H1 (cell line): ENCODE results near the gene LAT. TPM values are rescaled to one million over a fixed set of nuclear protein-coding genes. Genes with fewer than 3 reads are reported as not detected.

Source experiments
- CTCF ChIA-PET: fragments of 300-600 bp; sonication (Branson Sonifier 250); formaldehyde crosslinking; loops from one replicate; lab custom pipeline; 2021; ENCODE audit not compliant: partially characterized antibody; lab: Charles Lee
- POLR2A ChIA-PET: fragments of 300-600 bp; sonication (Branson Sonifier 250); formaldehyde crosslinking; loops from one replicate; lab custom pipeline; 2021; ENCODE audit warnings: inconsistent platforms; ENCODE audit not compliant: partially characterized antibody; lab: Charles Lee
- DNase-seq, 2 experiments: peaks; one replicate each; pipeline versions ENCODE4 v3.0.0 to v3.0.0-alpha.2; 2010 to 2022; ENCODE audit warnings: low spot score in 2 of 2, low read depth in 1 of 2, mixed read lengths in 1 of 2
- FAIRE-seq: peaks from 2 replicates; lab custom pipeline; 2011; peaks lifted over from hg19 to GRCh38; lab: Jason Lieb, UNC
- H2AFZ ChIP-seq: 2 replicates; pipeline ENCODE4 v1.8.1; 2012; ENCODE audit warnings: low read length, inconsistent platforms
- H2AK5ac ChIP-seq: 2 replicates; pipeline ENCODE4 v1.6.1; 2013; ENCODE audit warnings: low read depth, low read length
- H2BK120ac ChIP-seq: replicated peaks from 2 replicates; pipeline ENCODE3; 2013; ENCODE audit warnings: low read depth, low read length, inconsistent platforms
- H2BK12ac ChIP-seq: 2 replicates; pipeline ENCODE4 v1.6.1; 2013; ENCODE audit warnings: low read depth, low read length
- H2BK15ac ChIP-seq: 2 replicates; pipeline ENCODE4 v1.6.1; 2013; ENCODE audit warnings: low read length
- H2BK20ac ChIP-seq: 2 replicates; pipeline ENCODE4 v1.6.1; 2013; ENCODE audit warnings: low read length
- H2BK5ac ChIP-seq: 2 replicates; pipeline ENCODE4 v1.6.1; 2013; ENCODE audit warnings: low read depth, low read length
- H3K14ac ChIP-seq: 2 replicates; pipeline ENCODE4 v1.6.1; 2013; ENCODE audit warnings: inconsistent platforms; ENCODE audit not compliant: insufficient read length
- H3K18ac ChIP-seq: 2 replicates; pipeline ENCODE4 v1.6.1; 2013; ENCODE audit warnings: low read length; ENCODE audit errors: extremely low read depth
- H3K23ac ChIP-seq: 2 replicates; pipeline ENCODE4 v1.6.1; 2013; ENCODE audit warnings: inconsistent platforms; ENCODE audit not compliant: insufficient read length
- H3K23me2 ChIP-seq: 2 replicates; pipeline ENCODE4 v1.6.1; 2013; ENCODE audit warnings: low read depth, low read length
- H3K27ac ChIP-seq: 2 replicates; pipeline ENCODE4 v1.6.1; 2011; ENCODE audit warnings: low read depth, low read length, inconsistent platforms
- H3K27me3 ChIP-seq, 4 experiments: replicated peaks in 1 of 4; 1 replicate in 1 of 4; 2 replicates in 3 of 4; pipeline versions ENCODE4 v1.6.1 to v1.8.1; 2011 to 2013; ENCODE audit warnings: low read length in 3 of 4, mild to moderate bottlenecking in 3 of 4, inconsistent platforms in 2 of 4, mixed read lengths in 2 of 4, moderate library complexity in 1 of 4; ENCODE audit not compliant: control insufficient read depth in 3 of 4, insufficient read depth in 3 of 4; ENCODE audit errors: extremely low read depth in 1 of 4
- H3K36me3 ChIP-seq, 4 experiments: 2 replicates each; pipeline versions ENCODE4 v1.6.1 to v1.8.1; 2011 to 2013; ENCODE audit warnings: mild to moderate bottlenecking in 4 of 4, low read length in 3 of 4, moderate library complexity in 2 of 4, control low read depth in 1 of 4, inconsistent platforms in 1 of 4; ENCODE audit not compliant: insufficient read depth in 4 of 4, control insufficient read depth in 2 of 4
- H3K4ac ChIP-seq: replicated peaks from 2 replicates; pipeline ENCODE3; 2013; ENCODE audit warnings: low read length, low read depth, mixed read lengths, inconsistent platforms; ENCODE audit not compliant: insufficient read length
- H3K4me1 ChIP-seq, 4 experiments: replicated peaks in 1 of 4; 1 replicate in 1 of 4; 2 replicates in 3 of 4; pipeline versions ENCODE4 v1.6.1 to v1.8.1; 2011 to 2013; ENCODE audit warnings: low read length in 3 of 4, inconsistent platforms in 2 of 4, mixed read lengths in 1 of 4; ENCODE audit not compliant: insufficient read depth in 4 of 4, control insufficient read depth in 3 of 4
- H3K4me2 ChIP-seq, 2 experiments: 2 replicates each; pipeline versions ENCODE4 v1.6.1 to v1.8.1; 2011 to 2013; ENCODE audit warnings: low read depth in 2 of 2, low read length in 2 of 2, control low read depth in 1 of 2, inconsistent platforms in 1 of 2, mild to moderate bottlenecking in 1 of 2; ENCODE audit not compliant: insufficient read depth in 1 of 2
- H3K4me3 ChIP-seq, 4 experiments: fragments of 200-600, 300-600 bp in 1 of 4; sonication (generic), shearing (Covaris generic), sonication (Bioruptor Twin) in 1 of 4; 2 replicates each; pipeline versions ENCODE4 v1.5.1 to v1.8.1; 2011 to 2016; ENCODE audit warnings: low read length in 4 of 4, low read depth in 3 of 4, control low read depth in 2 of 4, inconsistent platforms in 2 of 4, mild to moderate bottlenecking in 2 of 4, mixed read lengths in 1 of 4, moderate library complexity in 1 of 4; ENCODE audit not compliant: insufficient read depth in 2 of 4; ENCODE audit errors: extremely low read depth in 1 of 4
- H3K56ac ChIP-seq: replicated peaks from 2 replicates; pipeline ENCODE3; 2013; ENCODE audit warnings: low read depth, mild to moderate bottlenecking, mixed read lengths, low read length, inconsistent platforms; ENCODE audit not compliant: insufficient read length
- H3K79me1 ChIP-seq: 2 replicates; pipeline ENCODE4 v1.6.1; 2013; ENCODE audit warnings: low read depth, low read length, control low read depth
- H3K79me2 ChIP-seq, 2 experiments: 2 replicates each; pipeline versions ENCODE4 v1.6.1 to v1.8.1; 2012 to 2013; ENCODE audit warnings: low read length in 2 of 2, mild to moderate bottlenecking in 2 of 2, inconsistent platforms in 1 of 2; ENCODE audit not compliant: insufficient read depth in 2 of 2, control insufficient read depth in 1 of 2
- H3K9ac ChIP-seq, 4 experiments: replicated peaks in 1 of 4; 1 replicate in 1 of 4; 2 replicates in 3 of 4; pipeline versions ENCODE4 v1.6.1 to v1.8.1; 2011 to 2013; ENCODE audit warnings: low read depth in 3 of 4, low read length in 3 of 4, control low read depth in 2 of 4, mild to moderate bottlenecking in 2 of 4, moderate library complexity in 2 of 4, inconsistent platforms in 1 of 4; ENCODE audit errors: extremely low read depth in 1 of 4
- H3K9me3 ChIP-seq, 2 experiments: 2 replicates each; pipeline versions ENCODE4 v1.6.1 to v1.8.1; 2012 to 2013; ENCODE audit warnings: mild to moderate bottlenecking in 2 of 2, moderate library complexity in 2 of 2, control low read depth in 1 of 2, inconsistent platforms in 1 of 2, low read depth in 1 of 2, low read length in 1 of 2, mixed read lengths in 1 of 2; ENCODE audit not compliant: insufficient read depth in 2 of 2
- H4K20me1 ChIP-seq, 2 experiments: replicated peaks in 1 of 2; 2 replicates each; pipeline versions ENCODE3 to v1.8.1; 2011 to 2013; ENCODE audit warnings: inconsistent platforms in 2 of 2, low read length in 2 of 2, mild to moderate bottlenecking in 1 of 2; ENCODE audit not compliant: insufficient read depth in 2 of 2, control insufficient read depth in 1 of 2
- H4K5ac ChIP-seq: 2 replicates; pipeline ENCODE4 v1.6.1; 2013; ENCODE audit warnings: low read length, low read depth, mixed read lengths, inconsistent platforms; ENCODE audit not compliant: insufficient read length
- H4K8ac ChIP-seq: 2 replicates; pipeline ENCODE4 v1.8.0; 2013; ENCODE audit warnings: mild to moderate bottlenecking, moderate library complexity, low read length, inconsistent platforms; ENCODE audit not compliant: insufficient read depth; ENCODE audit errors: extremely low read depth
- H4K91ac ChIP-seq: replicated peaks from 2 replicates; pipeline ENCODE3; 2013; ENCODE audit warnings: low read length, mixed read lengths, inconsistent platforms; ENCODE audit not compliant: insufficient read length
- BRCA1 ChIP-seq: IDR thresholded peaks from 2 replicates; pipeline ENCODE4 v1.6.1; 2012; ENCODE audit warnings: low read depth, low read length, improper control_type of control experiment
- CBX8 ChIP-seq: fragments of 300-800, 300-1000 bp; sonication (generic); IDR thresholded peaks from 2 replicates; pipeline ENCODE4 v1.7.1; 2016; ENCODE audit warnings: low read depth, low read length, borderline replicate concordance
- CREB1 ChIP-seq: IDR thresholded peaks from 2 replicates; pipeline ENCODE4 v1.6.1; 2012; ENCODE audit warnings: inconsistent platforms
- EGR1 ChIP-seq: IDR thresholded peaks from 2 replicates; pipeline ENCODE4 v1.6.1; 2011; ENCODE audit warnings: low read depth, low read length, borderline replicate concordance
- WGBS, 2 experiments: shearing (Covaris generic) in 1 of 2; methylation state at CpG; one replicate each; pipeline versions ENCODE4 v1.1.6 to v1.1.7; 2013 to 2015; ENCODE audit warnings: low lambda C conversion rate in 2 of 2, mixed read lengths in 2 of 2, inconsistent platforms in 1 of 2, low coverage in 1 of 2, missing lambda C conversion rate in 1 of 2; ENCODE audit not compliant: insufficient replicate concordance in 2 of 2, insufficient coverage in 1 of 2, insufficient read length in 1 of 2; ENCODE audit errors: extremely low coverage in 1 of 2, missing lambda C conversion rate in 1 of 2; 5-methylcytosine and 5-hydroxymethylcytosine counted together
- polyA plus RNA-seq, 7 experiments: library from polyadenylated mRNA; depleted of rRNA in 3 of 7; stranded (reverse) in 5 of 7; unstranded in 2 of 7; fragments of >200 nt in 5 of 7; fragments of 200-250 nt in 2 of 7; gene quantifications; 1 replicate in 5 of 7; 2 replicates in 1 of 7; 4 replicates in 1 of 7; pipeline versions ENCODE4 v1.2.1 to v1.2.3, GENCODE V29; 2011 to 2013; ENCODE audit warnings: missing spikeins in 2 of 7, mixed read lengths in 2 of 7
- total RNA-seq: library from RNA; stranded (reverse); fragmentation: NEBNext Ultra II Directional; extraction: Animal tissue kit (Norgen Biotek cat#: 25700); gene quantifications from 2 replicates; pipeline ENCODE4 v1.2.1, GENCODE V29; 2021

The LAT gene
- total and polyA plus RNA-seq, 2 of the 8 experiments (the other 6 are each of a cell fraction or from before 2014, with no cell fraction given), result 2.7 to 3.4 TPM

GRCh38 chr16:29009050-29009837 is 24.4 kb downstream of the LAT start:
- DNase-seq (no peak), FAIRE-seq (no peak)
- no peak overlapping the region for H3K23ac ChIP-seq
- H4K20me1 ChIP-seq, result no peaks in the 10 kb centered on the region
- H2BK5ac ChIP-seq, result no peak overlapping the region
- no peak overlapping the region for H2AK5ac ChIP-seq
- no peak overlapping the region for H4K5ac ChIP-seq
- 0 out of 2 replicates have a peak overlapping the region, but pooled peaks have one; percentile 46 for H2BK15ac ChIP-seq
- H2BK12ac ChIP-seq, result no peak overlapping the region
- no peaks in the 10 kb centered on the region for H3K79me2 ChIP-seq
- no peak overlapping the region for H4K8ac ChIP-seq
- H4K91ac ChIP-seq, result no peak overlapping the region
- H2AFZ ChIP-seq, result peak overlapping the region; percentile 94; the same call in 1 of the 2 replicates
- H3K56ac ChIP-seq, result no peak overlapping the region
- H3K4me1 ChIP-seq, result peaks cover 0 to 1% (median 0%) of the 10 kb centered on the region in 4 experiments; a peak in 2 of 7 replicates
- peak overlapping the region in 1 of 4 experiments; percentile 18; a peak in 2 of 7 replicates for H3K9ac ChIP-seq
- no peaks in the 10 kb centered on the region for H3K27me3 ChIP-seq
- ChIA-PET CTCF (interaction anchor here (1.8 to 2.4 kb wide), 3 partner anchors 10 to 32 kb away, joined by 4 to 15 read pairs (median 9); no protein-coding TSS in a partner anchor), POLR2A (no interaction called here)
- no peaks in the 10 kb centered on the region for H3K79me1 ChIP-seq
- no peak overlapping the region for H2BK20ac ChIP-seq
- peaks cover 2% of the 10 kb centered on the region; the same call in 1 of the 2 replicates for H3K23me2 ChIP-seq
- no peak overlapping the region for H3K4me3 ChIP-seq
- WGBS, 2 experiments, result 81% methylated on average over 11 of the region's 14 CpGs; no CpG with 5 or more reads in 1 of the 2 experiments
- no peak overlapping the region for H3K4ac ChIP-seq
- H3K27ac ChIP-seq, result no peak overlapping the region
- H3K18ac ChIP-seq, result no peak overlapping the region
- no peaks in the 10 kb centered on the region for H3K36me3 ChIP-seq
- H3K4me2 ChIP-seq, result no peak overlapping the region
- no peak overlapping the region for H2BK120ac ChIP-seq
- no peaks in the 10 kb centered on the region for H3K9me3 ChIP-seq
- H3K14ac ChIP-seq, result no peak overlapping the region
- TF ChIP-seq CREB1, result no peak
- no peak for TF ChIP-seq EGR1
- TF ChIP-seq BRCA1, result no peak
- no peak for TF ChIP-seq CBX8
